GM19463 (cell line): ENCODE data around the gene NT5C.
A peak's percentile ranks its signal among the peaks of the same experiment; 100 is the strongest.
"Not testable (repeated sequence)": the region's sequence is repeated elsewhere in the genome, so short reads cannot be mapped to it uniquely, and the experiment has no call there.

ENCODE experiments used
- ATAC-seq: cut with Tn5 transposase; IDR thresholded peaks from one replicate; pipeline ENCODE4 v1.9.1; 2021; ENCODE audit warnings: mild to moderate bottlenecking, moderate library complexity; ENCODE audit not compliant: unreplicated experiment

NT5C gene

DNA sequence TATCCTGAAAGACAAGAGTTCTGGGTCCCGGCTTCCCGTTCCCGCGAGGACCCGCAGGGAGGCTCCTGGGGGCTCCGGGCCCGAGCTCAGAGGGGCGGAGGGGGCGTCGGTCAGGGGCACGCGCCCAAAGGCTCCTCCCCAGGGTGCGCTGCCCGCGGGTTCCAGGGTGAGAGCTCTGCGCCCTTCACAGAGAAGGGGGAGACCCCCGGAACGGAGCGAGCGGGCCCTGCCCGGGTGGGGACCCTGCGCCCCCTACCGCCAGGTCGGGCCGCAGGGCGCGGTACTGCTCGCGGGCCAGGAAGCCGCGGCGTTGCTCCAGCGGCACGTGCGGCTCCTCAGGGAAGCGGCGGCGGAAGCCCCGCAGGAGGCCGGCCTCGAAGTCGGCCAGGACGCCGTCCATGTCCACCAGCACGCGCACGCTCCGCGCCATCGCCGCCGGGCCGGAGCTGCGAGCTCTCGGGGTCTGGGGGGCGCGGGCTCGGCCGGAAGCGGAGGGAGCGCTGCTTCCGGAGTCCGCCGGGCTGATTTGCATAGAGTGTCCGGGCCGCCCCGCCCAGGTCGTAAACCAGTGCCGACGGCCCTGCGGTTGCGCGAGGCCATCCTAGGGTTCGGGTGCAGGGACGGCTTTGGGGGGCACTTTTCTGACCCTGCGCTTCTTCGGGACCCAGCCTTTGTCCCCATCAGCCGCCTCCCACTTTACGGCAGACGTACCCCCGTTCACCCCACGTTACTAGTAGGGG lies at the start of gene NT5C:
Gene NT5C, minus strand, starts transcription at position 465 of the 740 bp plus-strand sequence. Its CDS starts 35 bp downstream, at position 430.
- ATAC-seq, result peak; percentile 85

DNA sequence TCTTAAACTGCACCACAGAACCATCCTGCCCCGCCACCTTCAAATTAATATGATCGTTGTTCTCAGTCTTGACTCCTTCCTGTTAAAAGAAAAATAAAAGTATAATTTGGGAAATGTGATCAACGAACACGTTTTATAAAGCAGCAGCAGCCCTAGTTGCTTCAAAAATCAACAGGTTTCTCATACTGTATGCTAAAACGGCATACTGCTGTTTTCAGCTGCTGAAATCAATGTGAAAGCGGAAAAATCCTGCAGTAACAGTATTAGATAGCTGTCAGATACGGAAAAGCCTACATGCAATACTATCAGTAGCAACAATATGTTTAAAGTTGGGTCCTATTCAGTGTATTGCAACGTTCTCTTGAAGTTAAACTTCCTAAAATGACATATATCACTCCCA lies 49.6 kb upstream of the NT5C start:
- no peak for ATAC-seq

DNA sequence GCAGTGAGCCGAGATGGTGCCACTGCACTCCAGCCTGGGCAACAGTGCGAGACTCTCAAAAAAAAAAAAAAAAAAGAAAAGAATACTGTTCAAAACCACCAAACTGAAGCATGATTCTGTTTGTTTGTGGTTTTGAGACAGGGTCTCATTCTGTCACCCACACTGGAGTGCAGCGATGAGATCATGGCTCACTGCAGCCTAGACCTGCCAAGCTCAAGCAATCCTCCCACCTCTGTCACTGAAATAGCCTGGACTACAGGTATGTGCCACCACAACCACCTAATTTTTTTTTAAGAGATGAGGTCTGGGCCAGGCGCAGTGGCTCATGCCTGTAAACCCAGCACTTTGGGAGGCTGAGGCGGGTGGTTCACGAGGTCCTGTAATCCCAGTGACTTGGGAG lies 46.9 kb upstream of the NT5C start:
- ATAC-seq, result no peak

DNA sequence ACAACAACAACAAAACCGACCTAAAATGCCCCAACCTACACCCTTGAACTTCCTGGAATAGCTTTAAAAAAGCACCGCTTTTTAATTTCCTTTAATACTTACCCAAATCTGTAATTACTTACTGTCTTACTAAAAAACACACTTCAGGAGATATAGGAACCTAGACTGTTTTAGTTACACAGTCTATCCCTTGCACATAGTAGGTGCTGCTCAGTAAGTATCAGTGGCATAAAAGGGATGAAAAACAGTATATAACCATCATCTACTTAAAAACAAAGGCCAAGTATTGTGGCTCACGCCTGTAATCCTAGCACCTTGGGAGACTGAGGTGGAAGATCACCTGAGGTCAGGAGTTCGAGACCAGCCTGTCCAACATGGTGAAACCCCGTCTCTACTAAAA lies 45.1 kb upstream of the NT5C start:
- no peak for ATAC-seq

DNA sequence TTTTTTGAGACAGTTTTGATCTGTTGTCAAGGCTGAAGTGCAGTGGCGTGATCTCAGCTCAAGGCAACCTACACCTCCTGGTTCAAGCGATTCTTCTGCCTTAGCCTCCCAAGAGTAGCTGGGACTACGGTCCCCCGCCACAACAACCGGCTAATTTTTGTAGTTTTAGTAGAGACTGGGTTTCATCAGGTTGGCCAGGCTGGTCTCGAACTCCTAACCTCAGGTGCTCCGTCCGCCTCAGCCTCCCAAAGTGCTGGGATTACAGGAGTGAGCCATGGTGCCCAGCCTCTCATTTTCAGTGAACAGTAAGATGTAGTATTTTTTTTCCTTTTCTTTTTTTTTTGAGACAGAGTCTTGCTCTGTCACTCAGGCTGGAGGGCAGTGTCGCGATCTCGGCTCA lies 43.5 kb upstream of the NT5C start:
- ATAC-seq, result no peak

DNA sequence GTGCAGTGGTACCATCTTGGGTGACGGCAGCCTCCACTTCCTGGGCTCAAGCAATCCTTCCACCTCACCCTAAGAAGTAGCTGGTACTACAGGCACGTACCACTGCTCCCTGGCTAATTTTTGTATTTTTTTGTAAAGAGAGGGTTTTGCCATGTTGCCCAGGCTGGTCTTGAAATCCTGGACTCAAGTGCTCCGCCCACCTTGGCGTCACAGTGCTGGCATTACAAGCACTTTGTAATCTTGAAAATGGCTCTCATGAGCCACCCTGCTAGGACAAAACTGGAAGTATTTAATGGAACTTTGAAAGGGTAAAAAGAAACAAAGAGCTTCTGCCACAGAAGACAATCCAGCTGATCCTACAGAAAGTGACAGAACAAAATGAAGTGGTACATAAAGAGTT lies 42.0 kb upstream of the NT5C start:
- ATAC-seq, result no peak

DNA sequence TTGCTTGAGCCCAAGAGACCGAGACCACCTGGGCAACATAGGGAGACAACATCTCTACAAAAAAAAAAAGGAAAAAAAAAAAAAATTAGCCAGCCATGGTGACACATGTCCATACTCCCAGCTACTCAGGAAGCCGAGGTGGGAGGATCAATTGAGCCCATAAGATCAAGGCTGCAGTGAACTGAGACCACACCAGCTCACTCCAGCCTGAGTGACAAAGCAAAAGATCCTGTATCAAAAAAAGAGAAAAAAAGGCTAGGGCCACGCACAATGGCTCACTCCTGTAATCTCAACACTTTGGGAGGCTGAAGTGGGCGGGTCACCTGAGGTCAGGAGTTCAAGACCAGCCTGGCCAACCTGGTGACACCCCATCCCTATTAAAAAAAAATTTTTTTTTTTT lies 37.5 kb upstream of the NT5C start:
- no peak for ATAC-seq

DNA sequence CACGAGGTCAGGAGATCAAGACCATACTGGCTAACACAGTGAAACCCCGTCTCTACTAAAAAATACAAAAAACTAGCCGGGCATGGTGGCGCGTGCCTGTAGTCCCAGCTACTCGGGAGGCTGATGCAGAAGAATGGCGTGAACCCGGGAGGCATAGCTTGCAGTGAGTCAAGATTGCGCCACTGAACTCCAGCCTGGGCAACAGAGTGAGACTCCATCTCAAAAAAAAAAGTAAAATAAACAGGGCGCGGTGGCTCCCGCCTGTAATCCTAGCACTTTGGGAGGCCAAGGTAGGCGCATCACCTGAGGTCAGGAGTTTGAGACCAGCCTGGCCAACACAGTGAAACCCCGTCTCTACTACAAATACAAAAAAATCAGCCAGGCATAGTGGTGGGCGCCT lies 33.1 kb upstream of the NT5C start:
- not testable (repeated sequence) for ATAC-seq

DNA sequence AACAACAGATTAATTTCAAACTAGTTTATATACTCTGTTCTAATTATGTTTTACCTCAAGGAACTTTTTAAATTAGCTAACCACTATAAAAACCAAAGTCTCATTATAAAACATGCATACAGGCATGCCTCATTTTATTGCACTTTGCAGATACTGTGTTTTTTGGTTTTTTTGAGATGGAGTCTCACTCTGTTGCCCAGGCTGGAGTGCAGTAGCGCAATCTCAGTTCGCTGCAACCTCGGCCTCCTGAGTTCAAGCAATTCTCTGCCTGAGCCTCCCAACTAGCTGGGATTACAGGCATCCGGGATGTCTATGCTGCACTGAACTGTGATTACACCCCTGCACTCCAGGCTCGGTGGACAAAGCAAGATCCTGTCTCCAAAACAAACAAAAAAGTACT lies 31.5 kb upstream of the NT5C start:
- ATAC-seq, result no peak

DNA sequence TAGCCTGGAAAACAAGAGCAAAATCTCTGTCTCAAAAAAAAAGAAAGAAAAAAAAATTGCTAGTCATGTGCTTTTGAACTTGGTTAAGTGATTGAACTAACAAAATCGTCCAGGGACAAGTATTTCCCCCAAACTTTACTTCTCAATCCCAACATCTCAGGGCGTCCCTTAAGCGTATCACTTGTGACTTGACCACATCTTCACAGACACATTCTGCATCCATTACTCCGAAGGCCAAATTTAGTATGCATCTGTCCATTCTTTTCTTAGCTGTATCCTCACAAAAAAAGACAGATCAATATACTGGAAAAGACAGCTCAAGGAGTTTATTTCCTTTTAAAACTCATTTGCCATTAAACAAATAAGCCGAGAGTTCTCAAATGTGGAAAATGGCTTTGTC lies 28.7 kb upstream of the NT5C start:
- no peak for ATAC-seq

DNA sequence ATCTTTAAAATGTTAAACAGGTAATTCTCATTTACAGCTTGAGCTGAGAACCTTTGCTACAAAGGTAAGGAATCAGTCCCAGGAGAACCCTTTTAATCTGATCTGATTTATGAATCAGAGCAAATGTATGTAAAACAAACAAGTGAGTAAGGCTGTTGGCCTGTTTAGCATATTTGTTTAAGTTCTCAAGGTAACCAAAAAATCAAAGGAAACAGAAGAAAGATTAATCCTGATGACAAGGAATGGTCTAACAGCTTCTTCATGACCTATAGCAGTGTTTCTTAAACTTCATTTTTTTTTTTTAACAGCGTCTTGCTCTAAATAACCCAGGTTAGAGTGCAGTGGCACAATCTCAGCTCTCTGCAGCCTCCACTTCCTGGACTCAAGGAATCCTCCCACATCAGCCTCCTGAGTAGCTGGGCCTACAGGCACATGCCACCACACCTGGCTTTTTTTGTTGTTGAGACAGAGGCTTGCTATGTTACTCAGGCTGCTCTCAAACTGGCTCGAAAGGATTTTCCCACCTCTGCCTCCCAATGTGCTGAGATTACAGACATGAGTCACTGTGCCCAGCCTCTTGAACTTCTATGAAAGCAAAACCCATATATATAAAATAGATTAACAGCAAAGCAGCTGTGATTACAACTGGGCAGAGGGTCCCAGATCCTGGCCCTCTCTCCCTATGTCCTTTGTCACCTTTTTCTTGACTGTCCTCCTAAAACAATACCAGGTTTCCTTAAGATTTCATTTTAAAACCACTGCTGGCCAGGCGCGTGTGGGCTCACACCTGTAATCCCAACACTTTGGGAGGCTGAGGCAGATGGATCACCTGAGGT lies 27.9 kb upstream of the NT5C start:
- no peak for ATAC-seq

DNA sequence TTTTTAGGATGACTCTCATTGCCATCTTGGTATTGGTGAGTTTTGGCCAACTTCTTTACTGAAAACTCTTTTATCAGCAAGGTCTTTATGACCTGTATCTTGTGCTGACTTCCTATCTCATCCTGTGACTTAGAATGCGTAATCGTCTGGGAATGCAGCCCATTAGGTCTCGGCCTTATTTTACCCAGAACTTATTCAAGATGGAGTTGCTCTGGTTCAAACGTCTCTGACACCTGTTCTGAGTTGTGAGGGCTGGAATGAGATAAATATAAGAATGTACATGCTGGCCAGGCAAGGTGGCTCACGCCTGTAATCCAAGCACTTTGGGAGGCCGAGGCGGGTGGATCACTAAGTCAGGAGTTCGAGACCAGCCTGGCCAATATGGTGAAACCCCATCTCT lies 26.9 kb upstream of the NT5C start:
- not testable (repeated sequence) for ATAC-seq

DNA sequence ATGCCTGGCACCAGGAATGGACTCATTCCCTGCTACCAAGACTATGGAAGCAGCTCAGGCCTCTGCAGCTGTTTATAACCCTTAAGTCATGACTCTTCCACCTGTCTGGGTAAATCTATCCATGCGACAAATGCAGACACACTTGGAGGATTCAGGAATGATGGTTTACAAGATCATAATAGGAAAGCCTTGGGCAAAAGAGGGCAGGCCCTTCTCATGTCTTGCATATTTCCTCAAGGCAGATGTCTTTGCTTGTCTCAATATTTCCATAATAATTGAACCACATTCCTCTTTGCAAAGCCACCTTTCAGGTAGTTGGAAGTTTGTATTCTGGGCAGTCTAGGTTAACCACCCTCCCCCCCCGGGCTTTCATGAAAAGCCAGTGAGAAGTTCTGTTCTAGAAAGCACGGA lies 23.7 kb upstream of the NT5C start:
- ATAC-seq, result no peak

DNA sequence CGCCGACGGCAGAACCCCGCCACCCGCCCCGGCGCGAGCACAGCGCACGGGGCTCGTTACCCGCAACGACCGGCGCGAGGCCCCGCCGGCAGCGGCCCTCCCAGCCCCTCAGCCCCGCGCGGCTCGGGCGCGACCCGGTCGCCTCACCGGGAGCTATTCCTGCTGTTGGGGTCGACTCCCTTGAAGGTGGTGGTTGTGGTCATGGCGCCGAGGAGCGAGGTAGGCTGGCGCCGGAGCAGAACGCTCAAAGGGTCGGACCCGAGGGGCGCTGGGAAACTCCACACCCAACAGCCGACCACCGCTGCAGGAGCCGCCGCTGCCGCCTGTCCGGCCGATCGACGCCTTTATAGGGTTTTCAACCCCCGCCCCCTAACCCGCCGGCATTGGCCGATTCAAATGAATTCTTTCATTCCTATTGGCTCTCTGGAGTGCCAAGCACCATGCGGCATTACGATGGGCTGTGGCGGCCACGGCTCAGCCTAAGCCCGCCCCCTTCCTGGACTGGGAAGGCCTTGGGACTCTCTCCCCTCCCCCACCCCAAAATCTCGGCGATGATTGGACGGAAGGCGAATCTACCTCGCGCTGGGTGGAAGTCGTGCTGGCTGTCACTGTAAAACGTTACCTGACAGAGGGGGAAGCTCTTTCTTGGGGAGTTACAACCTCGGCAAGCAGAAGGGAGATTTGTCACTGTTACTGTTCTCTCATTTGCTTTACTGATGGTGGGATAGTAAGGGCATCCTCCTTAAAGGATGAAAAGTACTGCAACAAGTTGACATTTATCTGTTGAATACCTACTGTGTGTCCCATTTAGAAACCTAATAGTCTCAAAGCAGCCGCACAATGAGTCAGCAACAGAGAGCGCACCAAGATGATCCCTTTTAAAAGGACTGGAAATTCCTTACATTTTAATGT lies 22.9 kb upstream of the NT5C start, which contains the start of gene JPT1:
Gene JPT1, minus strand, starts transcription at position 318 of the 912 bp plus-strand sequence. Its CDS starts 115 bp downstream, at position 203.
- peak; percentile 97 for ATAC-seq

DNA sequence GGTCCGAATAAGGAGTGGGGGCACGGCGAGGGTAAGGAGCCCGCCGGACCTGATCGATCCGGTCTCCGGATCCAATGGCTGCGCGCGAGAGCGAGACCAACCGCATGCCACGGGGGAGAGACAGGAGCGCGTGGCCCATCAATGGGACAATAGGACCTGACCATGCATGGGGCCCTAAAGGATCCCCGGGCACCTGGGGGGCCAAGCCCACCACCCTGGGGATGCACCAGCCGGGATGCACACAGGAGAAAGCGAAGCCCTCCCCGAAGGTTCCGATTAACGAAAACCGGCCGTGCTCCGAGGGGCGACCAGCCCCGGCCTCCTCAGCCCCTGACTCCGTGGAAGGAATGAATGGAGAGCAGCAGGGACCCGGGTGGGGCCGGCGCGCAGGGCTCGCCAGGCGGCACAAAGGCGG lies 22.2 kb upstream of the NT5C start:
- no peak for ATAC-seq

DNA sequence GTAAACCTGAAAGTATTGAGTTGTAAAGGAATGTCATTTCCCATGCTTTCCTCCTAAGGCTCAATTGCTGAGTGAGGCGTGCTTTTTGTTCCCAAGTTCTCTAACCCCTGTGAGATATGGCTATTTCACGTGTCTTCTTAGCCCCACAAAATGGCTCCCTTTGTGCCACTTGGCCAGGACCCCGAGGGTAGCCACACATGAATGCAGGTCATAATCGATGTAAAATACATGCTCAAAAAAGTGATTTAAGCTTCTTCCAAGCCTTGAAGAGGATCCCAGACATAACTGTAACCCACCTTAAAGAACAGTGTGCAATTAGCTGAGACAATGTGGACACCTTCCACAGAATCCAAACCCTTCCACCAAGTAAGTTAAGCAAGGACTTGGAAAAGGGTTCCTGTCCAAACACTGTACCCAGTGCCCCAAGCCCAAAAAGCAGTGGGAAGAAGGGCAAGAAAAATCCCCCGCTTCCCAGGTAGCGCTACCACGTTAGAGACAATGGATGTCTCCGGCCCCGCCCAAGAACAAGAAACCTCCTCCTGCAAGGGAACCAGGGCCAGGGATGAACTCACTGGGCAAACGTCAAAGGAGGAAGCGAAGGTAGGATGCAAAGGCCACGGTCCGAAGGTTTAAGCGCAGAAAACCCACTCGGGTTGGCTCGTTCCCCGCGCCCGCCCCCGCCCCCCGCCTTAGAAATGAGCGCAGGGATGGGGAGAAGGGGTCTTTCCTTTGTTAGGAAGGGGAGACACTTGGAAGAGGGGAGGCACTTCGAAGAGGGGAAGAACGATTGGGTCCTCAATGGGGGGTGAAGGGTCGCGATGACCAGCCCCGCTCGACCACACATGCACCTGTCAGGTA lies 21.6 kb upstream of the NT5C start:
- ATAC-seq, result no peak

DNA sequence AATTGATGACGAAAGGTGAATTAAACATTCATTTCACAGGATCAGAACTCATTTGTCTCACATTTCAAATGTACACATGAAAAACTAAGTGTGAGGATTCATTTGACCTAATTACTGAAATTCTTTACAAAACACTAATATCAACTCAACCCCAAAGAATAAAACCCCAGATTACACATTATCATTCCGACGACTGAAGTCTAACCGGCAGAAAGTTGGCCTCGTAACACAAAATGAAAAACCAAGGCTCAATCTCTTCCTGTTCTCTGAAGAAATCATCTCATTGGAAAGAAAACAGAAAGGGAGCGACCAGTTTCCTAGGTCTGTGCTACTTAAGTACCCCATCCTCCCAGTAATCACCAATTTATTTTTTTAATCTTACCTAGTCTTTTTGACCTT lies 21.0 kb upstream of the NT5C start:
- no peak for ATAC-seq

DNA sequence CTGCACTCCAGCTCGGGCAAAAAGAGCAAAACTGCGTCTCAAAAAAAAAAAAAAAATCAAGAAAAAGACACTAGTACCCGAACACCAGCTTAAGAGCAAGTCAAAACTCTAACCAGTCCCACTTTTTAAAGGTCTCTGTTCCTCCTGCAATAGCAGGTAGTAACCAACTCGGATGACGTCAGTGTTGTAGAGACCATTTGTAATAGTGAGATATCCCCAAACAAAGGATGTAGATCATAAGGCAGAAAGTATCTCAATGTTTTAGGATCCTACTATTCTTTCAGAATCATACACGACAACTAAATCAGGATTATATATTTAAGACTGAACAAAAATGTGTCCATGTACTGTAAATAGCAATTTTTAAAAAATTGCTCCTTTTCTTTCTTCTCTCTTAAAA lies 20.4 kb upstream of the NT5C start:
- no peak for ATAC-seq

DNA sequence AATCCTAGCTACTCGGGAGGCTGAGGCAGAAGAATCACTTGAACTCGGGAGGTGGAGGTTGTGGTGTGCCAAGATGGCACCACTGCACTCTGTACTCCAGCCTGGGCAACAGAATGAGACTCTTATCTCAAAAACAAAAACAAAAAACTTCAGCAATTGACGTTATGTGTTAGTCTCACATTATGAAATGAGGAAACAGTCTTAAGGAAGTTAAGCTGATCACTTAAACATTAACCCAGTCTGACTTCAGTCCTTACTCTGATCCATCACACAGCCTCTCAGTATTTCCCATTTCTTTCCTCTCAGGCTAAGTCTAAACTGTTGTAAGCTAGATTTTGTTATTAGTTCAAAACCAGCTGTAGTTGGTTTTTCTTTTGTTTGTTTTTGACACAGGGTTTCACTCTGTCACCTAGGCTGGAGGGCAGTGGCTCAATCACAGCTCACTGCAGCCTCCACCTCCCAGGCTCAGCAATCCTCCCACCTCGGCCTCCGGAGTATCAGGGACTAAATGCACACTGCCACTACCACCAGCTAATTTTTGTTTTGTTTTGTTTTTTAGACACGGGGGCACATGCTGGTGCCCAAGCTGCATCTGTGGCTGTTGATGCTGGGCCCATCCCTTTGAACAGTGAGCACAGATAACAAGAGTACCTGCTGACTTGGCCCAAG lies 16.5 kb upstream of the NT5C start:
- ATAC-seq, result no peak

DNA sequence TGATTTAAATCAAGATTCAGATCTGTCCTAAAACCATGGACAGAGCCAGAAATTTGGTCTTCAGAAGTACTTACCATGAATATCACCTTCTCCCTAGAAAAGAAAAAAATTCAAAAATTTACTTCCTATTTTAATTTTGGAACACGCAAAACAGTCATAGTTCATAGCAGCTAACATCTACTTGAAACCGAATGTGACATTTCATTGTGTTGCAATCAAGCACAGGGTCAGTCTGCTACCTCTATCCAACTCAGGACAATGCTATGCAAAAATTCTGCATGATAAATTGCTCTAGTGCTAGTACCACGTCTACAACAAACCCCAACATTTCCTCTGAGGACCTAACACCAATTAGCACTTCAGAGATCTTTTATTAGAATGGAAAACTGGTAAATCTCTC lies 15.1 kb upstream of the NT5C start:
- ATAC-seq, result no peak
